DMS153 (cell line): ENCODE measurements around the gene SPEF2.
"Not testable (repeated sequence)": the region's sequence is repeated elsewhere in the genome, so short reads cannot be mapped to it uniquely, and the experiment has no call there.

ENCODE experiments used
- DNase-seq: peaks from one replicate; lab custom pipeline; 2025; lab: John Stamatoyannopoulos, UW

The SPEF2 gene

DNA sequence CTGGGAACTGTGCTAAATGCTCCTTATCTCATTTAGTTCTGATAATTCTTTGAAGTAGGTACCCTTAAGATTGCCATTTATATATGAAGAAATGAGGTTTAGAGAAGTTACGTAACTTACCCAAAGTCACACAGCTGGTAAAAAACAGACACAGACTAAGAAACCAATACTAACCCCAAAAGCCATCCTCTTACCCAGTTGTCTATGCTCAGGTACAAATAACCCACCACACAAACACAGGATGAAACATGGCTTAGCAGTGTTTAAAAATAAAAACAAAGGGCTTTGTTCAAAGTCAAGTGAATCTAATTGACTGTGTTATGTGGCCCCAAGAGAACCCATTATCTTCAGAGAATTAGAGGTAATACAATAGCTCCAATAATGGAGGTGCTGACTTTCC, 202.0 kb downstream of the SPEF2 start:
- DNase-seq, result no peak

DNA sequence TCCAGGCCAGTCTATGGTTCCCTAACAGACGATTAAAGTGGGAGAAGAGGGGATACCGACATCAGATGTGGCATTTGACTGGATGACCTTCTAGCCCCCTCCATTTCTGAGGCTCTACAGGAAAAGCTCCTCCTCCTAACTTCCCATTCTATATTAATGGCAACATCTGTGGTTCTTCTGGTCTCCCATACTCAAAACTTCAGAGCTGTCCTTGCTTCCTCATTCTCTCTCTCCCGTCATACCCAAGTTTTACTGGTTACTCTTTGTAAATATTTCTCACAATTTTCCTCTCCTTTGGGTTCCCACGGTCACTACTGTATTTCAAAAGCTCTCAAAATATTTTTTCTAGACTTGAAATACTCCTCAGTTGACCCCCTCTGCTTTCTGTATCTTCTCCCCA, 203.1 kb downstream of the SPEF2 start:
- no peak for DNase-seq

DNA sequence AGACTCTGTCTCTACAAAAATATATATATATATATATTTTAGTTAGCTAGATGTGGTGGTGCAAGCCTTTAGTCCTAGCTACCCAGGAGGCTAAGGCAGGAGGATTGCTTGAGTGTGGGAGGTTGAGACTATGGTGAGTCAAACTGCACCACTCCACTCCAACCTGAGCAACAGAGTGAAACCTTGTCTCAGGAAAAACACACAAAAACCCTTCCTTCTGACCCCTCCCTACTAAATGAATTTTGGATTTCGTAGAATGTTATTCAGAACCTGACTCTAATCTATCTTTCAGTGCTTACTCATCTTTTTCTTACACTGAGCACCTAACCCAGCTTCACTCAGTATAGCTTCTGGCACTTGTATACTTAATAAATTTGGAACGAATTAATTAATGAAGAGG, 203.8 kb downstream of the SPEF2 start:
- no peak for DNase-seq

DNA sequence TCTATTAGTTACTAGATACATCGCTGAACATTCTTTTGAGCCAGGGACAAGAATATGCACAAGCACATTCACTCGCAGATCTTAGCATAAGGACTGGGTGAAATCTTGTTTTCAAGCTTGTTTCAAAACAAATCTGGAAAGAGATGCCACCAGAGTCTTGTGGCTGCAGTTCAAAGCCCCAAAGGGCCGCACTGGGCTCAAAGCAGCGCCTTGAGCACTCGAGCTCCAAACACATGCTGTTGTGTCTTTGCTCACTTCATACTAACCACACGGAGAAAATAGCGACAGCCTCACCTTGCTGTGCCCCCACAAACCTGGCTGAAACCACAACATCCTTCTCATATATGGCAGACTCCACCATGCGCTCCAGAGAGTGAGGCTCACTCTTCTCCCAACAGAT, 204.8 kb downstream of the SPEF2 start:
- no peak for DNase-seq

DNA sequence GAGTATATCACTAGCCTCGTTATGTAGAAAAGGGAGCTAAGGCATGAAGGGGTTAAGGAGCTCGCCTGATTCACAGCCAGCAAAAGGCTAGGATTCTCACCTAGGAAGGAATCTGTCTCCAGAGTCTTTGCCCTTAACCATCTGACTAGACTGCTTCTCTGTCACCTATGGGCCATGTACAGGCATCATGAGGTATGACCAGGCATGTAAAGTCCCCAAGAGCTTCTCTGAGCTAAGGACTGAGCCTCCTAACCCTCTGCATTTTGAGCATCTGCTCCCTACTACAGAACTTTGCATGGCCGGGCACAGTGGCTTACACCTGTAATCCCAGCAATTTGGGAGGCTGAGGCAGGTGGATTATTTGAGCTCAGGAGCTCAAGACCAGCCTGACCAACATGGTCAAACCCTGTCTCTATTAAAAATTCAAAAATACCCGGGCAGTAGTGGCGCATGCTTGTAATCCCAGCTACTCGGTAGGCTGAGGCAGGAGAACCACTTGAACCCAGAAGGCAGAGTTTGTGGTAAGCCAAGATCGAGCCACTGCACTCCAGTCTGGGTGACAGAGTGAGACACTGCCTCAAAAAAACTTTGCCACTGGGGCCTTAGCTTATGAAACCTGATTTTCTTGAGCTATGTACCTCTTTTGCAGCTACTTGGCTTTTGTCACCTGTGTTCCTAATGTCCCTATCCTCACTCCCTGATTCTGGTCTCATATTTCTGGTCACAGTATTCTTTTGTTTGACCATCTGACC, 205.9 kb downstream of the SPEF2 start:
- no peak for DNase-seq

DNA sequence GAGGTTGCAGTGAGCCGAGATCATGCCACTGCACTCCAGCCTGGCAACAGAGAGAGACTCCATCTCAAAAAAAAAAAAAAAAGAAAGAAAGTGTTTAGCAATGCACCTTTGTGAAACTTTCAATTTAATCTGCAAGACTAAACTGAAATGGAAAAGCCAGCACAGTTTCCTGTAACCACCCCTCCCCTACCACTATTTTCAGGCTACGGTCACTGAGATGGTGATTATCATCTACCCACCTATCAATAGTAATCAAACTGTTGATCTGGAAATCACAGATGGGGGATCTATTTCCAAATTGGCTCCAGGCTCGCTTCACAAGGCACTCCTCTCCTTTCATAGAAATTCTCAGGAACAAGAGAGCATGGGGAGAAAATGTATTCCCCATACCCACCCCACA, 208.4 kb downstream of the SPEF2 start:
- no peak for DNase-seq

DNA sequence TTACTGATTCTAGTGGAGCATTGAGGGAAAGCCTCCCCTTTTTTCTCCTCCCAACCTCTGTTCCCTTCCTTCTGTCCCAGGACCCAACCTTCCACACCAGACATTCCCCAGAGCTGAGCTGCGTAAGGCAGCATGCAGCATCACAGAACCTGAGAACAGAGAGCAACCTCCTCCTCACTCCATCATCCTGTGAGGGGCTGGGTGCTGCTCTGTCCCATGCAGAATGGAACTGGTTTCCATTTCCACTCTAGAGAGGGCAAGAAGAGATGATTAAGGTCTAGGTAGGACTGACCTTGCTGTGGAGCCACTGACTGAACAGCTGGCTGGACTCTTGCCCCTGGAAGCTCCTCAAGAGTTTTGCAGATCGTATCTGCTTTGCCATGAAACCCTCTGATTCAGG, 208.9 kb downstream of the SPEF2 start:
- no peak for DNase-seq

DNA sequence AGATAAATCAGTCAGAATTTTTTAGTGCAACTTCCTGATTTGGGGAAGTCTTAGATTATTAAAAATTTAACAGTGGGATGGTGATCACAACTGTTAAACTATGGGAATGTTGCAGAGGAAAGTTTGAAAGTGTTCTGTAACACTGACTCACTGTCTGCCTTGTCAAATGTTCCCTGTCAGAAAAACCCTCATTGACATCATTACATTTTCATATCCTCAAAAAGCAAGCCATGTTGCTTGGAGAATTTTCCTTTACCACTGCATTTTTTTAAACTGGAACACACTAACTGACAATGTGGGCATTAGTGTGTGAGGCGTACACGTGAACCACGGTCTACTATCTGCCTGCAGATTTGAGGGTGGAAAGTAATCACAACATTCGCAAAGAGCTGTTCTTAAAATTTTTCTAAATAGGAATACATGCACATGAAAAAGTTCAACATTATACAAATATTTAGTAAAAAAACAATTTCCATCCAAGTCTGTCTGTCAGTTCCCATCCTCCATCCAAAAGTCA, 210.5 kb downstream of the SPEF2 start:
- DNase-seq, result no peak

DNA sequence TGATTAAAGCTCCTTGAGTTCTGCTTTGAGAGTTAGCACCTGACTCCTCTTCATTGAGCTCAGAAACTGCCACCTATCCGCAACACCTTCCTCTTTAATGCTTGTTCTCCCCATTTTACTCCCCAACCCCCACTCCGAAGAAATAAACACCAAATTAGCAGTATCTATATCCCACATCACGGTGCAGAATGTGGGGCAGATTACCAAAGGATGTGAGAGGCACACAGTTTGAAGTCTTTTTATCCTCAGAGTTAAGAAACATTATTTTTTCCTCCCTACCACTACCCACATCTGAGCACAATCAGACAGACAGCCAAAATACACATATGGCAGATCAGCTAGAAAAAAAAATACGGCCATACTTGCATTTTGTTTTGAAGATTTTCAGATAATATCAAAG, 212.9 kb downstream of the SPEF2 start:
- no peak for DNase-seq

DNA sequence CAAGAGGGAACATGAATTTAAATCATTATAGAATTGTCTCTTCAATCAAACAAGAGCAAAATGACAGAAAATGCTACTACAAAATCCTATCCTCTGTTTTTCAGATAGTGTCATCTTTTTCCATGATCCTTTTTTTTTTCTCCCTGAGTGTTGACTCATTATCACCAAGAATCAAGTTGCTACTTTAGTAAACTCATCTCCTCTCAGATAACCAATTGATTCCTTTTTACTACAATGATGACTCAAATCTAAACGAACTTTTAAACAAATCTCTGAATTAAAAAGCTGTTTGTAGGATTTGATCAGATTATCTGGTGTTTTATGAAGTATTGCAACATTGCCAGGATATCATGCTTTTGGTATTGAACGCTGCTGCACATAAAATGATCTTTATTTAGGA, 215.1 kb downstream of the SPEF2 start:
- no peak for DNase-seq

DNA sequence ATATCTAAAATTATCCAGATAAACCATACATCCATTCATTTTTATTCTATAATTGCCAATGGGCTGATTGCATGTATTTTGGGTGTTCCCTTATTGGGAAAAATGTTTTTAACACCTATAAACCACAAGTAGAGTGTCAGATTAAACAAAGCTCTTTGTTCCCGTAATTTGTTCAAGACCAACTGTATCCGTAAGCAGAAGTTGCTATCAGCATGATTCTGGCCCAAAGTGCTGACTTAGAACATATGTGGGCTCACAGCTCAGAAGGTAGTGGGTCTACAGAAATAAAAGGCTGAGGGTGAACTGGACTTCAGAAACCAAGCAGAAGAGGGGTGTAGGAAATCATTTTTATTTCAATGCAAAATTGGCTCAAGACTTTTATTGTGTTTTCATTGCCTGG, 215.6 kb downstream of the SPEF2 start:
- no peak for DNase-seq

DNA sequence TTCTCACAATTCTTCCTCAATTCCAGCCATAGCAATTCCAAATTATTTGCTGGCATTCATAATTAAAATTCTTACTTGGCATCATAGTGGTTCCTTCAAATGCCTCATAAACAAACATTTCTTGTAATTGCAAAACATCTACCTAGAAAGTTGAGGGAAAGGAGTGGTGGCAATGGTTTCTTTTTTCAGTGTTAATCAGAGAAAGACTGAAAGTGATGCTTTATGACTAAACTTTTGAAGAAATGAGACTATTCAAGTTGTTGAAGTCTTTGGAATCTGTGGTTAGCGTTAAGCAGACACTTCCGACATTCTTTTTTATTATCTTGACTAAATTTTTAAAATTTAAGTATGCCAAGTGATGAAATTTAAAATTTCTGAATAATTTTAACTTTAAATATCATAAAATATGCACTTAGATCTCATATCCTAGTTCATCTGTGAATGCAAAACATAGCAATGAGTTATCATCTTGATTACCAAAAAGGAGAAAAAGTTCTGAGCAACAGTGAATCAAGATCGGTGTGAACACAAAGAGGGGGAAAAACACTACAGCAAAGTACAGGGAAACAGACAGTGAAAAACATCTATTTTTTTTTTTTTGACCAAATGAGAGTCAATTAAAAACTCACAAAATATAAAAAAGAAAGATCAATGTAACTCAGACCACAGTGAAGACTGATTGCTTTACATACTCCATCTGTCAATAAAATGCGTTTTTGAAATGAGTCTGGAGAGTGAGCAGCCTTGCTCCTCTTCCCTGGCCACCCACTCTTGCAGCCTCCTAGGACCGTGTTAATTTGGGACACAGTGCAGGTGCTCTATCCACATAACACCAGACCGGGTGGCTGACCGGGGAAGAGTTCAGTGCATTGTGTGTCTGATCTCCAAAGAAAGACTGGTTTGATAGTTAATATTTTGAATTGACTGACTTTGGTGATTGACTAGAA, 218.4 kb downstream of the SPEF2 start:
- no peak for DNase-seq

DNA sequence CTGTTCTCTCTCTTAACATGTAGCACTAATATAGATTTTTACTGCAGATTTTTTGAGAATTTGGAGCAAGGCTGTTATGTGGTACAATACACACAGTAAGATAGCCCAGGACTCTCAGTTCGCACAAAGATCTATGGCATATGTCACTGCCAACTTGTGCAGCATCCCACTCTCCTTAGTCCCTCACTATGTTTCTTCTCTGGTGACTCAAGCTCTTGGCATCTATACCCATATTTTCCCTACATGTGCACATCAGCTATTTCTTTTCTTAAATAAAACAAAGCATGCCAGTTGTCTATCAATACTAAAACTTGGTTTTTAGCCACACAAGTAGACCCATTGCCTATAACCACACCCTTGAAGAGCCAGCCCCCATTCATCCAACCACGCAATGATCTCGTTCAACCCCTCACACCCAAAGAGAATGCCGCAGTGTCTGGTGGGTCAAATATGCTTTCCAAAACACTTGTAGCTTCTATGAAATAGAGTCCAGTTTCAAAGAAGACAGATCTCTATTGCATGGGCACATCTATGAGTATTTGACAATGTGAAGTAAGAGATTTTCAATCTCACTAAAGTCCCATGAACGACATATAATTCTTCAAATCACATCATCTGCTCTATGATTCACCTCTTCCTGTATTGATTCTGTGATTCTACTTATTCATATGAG, 220.8 kb downstream of the SPEF2 start:
- no peak for DNase-seq

DNA sequence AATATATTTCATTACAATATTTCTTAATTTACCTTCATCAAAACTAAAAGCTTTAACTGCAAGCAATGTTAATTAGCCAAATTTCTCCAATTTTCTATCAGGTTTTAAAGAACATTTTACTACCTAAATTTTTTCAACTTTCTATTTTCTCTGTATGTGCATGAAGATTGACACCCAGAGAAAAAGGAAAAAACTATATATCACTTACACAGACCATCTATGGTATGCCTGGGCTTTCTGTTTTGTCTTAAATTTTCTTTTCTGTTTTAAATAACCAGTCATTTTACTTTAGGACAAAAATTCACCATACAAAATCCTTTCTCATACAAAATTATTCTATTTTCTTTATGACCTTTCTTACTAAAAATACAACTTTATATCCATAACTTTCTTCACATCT, 225.2 kb downstream of the SPEF2 start:
- no peak for DNase-seq

DNA sequence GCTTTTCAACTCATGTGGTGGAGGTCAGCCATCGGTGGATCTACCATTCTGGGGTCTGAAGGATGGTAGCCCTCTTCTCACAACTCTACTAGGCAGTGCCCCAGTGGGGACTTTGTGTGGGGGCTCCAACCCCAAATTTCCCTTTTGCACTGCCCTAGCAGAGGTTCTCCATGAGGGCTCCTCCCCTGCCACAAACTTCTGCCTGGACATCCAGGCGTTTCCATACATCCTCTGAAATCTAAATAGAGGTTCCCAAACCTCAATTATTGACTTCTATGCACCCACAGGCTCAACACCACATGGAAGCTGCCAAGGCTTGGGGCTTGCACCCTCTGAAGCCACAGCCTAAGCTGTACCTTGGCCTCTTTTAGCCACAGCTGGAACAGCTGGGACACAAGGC, 227.8 kb downstream of the SPEF2 start:
- not testable (repeated sequence) for DNase-seq

DNA sequence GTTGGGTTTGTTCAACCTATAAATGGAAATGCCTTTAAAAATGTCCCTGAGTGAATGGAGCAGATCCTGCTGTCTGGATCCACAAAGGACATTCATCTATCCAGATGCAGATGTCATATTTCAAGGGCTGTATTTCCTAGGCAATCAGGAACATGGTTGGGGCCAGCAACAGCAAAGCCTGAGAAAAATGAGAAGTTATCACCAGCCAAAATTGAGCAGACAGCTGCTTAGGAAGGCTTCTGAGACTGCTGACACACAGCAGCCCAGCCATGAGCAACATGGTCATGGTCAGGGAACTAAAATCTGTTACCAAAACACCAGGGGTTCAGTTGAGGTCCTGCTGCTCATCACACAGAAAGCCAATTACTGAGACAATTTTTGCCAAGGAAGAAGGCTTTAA, 229.8 kb downstream of the SPEF2 start:
- no peak for DNase-seq

DNA sequence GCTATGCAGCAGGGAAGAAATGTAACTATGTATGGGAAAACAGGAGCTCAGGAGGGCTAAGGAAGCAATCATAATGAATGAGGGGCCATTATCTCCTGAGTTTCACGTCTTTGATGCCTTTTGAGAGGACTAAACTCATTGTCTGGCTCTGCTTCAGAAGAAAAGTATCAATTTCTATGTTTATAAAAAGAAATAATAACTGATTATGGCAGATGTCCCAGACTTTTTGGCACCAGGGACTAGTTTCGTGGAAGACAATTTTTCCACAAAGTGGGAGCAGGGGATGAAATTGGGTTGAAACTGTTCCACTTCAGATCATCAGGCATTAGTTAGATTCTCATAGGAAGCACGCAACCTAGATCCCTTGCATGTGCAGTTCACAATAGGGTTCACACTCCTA, 230.3 kb downstream of the SPEF2 start:
- DNase-seq, result no peak

DNA sequence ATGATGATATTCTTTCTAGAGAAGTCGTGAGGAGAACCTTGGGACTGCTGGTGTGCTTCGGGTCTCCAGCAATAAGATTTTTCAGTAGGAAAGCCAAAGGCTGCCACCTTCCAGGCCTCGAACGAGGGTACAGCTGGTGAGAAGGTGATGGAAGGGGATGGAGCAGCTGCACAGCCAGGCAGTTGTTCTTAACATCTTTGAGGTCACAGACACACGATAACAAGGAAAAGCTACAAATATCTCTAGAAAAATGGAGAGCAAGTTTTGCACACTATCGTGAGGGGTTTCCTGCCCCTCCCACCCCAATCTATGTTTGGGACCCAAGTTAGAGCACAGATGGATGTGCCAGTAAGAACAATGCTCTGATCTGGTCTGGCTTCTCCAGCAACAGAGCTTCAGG, 232.2 kb downstream of the SPEF2 start:
- no peak for DNase-seq

DNA sequence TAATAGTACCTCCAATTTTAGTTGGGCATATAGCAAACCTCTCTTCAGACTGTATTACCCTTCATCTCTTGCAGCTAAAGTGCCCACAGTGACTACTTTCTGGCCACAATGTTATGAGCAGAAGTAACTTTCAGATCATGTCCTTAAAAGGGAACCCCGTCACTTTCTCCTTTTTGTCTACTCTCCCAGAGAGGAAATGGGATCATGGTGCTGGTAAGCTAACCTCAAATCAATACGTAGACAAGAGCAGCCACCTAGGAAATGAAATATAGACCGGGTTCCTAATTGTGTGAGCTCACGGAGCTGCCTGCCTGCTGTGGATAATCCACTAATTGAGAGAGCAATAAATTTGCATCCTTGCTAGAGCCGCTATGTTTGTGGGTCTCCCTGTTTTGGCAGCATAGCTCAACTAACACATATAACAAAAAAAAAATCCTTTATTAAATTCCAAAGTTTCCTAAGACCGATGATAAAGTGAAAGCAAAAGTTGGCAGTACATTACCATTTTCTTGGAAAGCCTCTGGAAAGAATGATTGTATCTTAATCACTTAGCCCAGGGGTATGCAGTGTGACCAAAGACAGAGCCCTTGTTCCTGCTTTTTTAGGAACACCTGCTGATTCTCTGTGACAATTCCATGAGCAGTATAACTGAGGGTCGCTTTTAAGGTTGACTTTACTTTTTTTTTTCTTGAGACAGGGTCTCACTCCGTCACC, 233.5 kb downstream of the SPEF2 start:
- DNase-seq, result no peak

DNA sequence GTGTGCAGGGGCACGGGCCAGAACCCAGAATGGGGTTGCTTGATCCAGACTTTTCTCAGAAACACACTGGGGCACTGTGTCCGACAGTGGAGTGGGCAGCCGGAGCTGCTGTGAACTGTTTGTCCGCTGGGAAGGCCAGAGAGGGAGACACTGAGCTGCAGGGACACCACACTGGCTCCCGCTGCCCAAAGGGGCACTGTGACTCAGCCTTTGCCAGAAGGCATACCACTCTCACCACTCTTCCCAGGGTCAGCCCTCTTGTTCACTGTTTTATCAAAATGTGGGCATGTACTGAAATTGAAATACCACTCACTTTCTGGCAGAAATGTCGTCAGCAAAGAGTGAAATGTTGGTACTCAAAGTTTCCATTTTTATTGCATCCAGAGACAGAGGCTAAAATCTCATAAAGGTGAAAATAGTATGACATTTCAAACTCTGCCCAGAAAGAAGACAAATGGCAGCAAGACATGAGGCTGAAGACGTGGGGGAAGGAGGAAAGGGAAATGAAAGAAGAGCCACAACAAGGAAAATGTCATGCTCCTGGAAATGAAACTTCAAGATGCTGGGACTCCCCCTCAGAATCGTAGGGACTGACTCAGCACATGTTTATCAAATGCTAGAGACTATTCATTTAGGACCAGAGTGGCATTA, 234.5 kb downstream of the SPEF2 start:
- DNase-seq, result no peak

DNA sequence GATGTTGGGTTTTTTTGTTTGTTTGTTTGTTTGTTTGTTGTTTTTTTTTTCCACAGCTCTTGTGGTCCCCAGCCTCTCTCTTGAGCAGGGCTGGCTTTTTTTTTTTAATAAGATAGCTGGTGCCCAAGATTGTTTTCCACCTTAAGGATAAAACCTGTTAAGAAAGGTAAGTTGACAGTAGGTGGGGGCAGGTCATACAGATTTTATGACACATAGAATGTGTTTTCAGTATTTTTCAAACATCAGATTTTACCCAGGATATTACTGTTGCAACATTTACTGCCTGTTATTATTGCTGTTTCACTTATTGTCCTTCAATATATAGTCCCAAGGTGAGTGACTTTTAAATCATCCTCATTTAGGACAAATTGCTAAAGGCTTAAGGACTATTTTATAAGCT, 235.1 kb downstream of the SPEF2 start:
- no peak for DNase-seq
